22Rv1 (cell line): ENCODE results near the gene TMEM178B.

Experiments
- ZFX ChIP-seq: fragments of 450-650 bp; IDR thresholded peaks from 2 replicates; pipeline ENCODE4 v1.6.1; 2017; ENCODE audit warnings: antibody characterized with exemption, borderline replicate concordance
- TF ChIP-seq, protein P1 (sequence below): fragments of 450-650 bp; IDR thresholded peaks from 2 replicates; pipeline ENCODE4 v1.5.1; 2017; ENCODE audit warnings: mild to moderate bottlenecking

DNA sequence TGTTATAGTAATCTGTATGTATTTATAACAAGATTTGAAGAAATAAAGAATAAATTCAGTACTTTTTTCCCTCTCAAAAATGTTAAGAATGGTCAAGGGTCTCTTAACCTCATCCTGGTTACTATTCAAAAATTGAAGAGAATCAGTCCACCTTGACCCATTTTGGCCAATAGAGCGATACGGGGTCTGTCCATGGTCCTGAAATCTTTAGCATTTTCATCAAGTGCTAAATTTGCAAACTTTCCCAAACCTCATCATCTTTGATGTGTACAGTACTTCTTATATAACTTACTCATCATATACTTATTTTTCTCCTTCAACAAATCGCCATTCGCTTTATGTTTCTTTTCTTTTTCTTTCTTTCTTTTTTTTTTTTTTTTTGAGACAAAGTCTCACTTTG is 23.6 kb downstream of the TMEM178B start:
- TF ChIP-seq, protein P1, sequence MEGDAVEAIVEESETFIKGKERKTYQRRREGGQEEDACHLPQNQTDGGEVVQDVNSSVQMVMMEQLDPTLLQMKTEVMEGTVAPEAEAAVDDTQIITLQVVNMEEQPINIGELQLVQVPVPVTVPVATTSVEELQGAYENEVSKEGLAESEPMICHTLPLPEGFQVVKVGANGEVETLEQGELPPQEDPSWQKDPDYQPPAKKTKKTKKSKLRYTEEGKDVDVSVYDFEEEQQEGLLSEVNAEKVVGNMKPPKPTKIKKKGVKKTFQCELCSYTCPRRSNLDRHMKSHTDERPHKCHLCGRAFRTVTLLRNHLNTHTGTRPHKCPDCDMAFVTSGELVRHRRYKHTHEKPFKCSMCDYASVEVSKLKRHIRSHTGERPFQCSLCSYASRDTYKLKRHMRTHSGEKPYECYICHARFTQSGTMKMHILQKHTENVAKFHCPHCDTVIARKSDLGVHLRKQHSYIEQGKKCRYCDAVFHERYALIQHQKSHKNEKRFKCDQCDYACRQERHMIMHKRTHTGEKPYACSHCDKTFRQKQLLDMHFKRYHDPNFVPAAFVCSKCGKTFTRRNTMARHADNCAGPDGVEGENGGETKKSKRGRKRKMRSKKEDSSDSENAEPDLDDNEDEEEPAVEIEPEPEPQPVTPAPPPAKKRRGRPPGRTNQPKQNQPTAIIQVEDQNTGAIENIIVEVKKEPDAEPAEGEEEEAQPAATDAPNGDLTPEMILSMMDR: no peak
- no peak for TF ChIP-seq ZFX
